Measurements from ENCODE around the gene CSF1. TPM values are rescaled to one million over a fixed set of nuclear protein-coding genes. Genes with fewer than 3 reads are reported as not detected.

Gene CSF1
- total and polyA plus RNA-seq, 2 of the 13 experiments (the other 11 are each of a cell fraction or from before 2014, with no cell fraction given) = 4.6 to 13.3 TPM

GRCh38 chr1:109892561-109893368 lies 17.9 kb upstream of the CSF1 start:
- no peak for ATAC-seq
- peak overlapping the region in 1 of 3 experiments; percentile 22; a peak in 1 of 6 replicates for H3K4me3 ChIP-seq (replicated peaks in 1 of 3; ENCODE audit: insufficient read depth in 1 of 3, low read depth in 2 of 3, low read length in 3 of 3)
- no peak overlapping the region for H3K9ac ChIP-seq (ENCODE audit: insufficient read depth, low read depth, low read length)
- intact Hi-C loops (cut with micrococcal nuclease; ENCODE audit: unreplicated experiment) = no loop called here
- WGBS (ENCODE audit: low lambda C conversion rate) = 56% methylated on average over 10 of the region's 10 CpGs
- in situ Hi-C loops (cut with HindIII; ENCODE audit: extremely low pct_ligation_motif_present, low pct_unique_long_range_greater_than_20kb) = no loop called here
- BruUV-seq (replicated peaks) = no TSS peak
- peaks cover 0 to 5% of the 10 kb centered on the region in 2 experiments; a peak in 1 of 5 replicates for H3K27me3 ChIP-seq (ENCODE audit: control insufficient read depth in 1 of 2, insufficient read depth in 2 of 2, low read length in 2 of 2)
- H3K4me1 ChIP-seq (ENCODE audit: insufficient read depth, low read length) = peaks cover 77% of the 10 kb centered on the region
- no peaks in the 10 kb centered on the region for H3K9me3 ChIP-seq (ENCODE audit: low read length)
- DNase-seq (ENCODE audit: low spot score) = no peak
- H2AFZ ChIP-seq (ENCODE audit: low read length) = no peak overlapping the region
- ChIA-PET CTCF (ENCODE audit: low intra/inter-chr PET ratio, low total read pairs) (no interaction called here), POLR2A (interaction anchor here (1.2 to 2.5 kb wide), 5 partner anchors 9 to 129 kb away, joined by 4 to 7 read pairs (median 4); partner anchors contain the start of gene EPS8L3)
- no peaks in the 10 kb centered on the region for H3K79me2 ChIP-seq (ENCODE audit: insufficient read depth, low read length)
- no peak for FAIRE-seq
- no peaks in the 10 kb centered on the region for H3K36me3 ChIP-seq (replicated peaks in 1 of 2; ENCODE audit: control insufficient read depth in 1 of 2, insufficient read depth in 2 of 2, low read length in 2 of 2)
- H3K27ac ChIP-seq (ENCODE audit: extremely low read length, insufficient read depth, low read length) = no peak overlapping the region
- no peaks in the 10 kb centered on the region for H4K20me1 ChIP-seq (ENCODE audit: insufficient read depth, low read length)
- H3K4me2 ChIP-seq (ENCODE audit: low read depth, low read length) = peak overlapping the region; percentile 31; the same call in 1 of the 2 replicates
- TF ChIP-seq PBX2 (CRISPR knock-in tag; IDR thresholded peaks at IDR 0.05) (no peak), ZHX1 (CRISPR knock-in tag; IDR thresholded peaks at IDR 0.05; ENCODE audit: low read depth) (no peak), ELF1 (CRISPR knock-in tag; IDR thresholded peaks at IDR 0.05) (peak; percentile 43; the same call in 1 of the 2 replicates), AKNA (CRISPR knock-in tag; IDR thresholded peaks at IDR 0.05; ENCODE audit: borderline replicate concordance) (no peak), HNRNPUL1 (IDR thresholded peaks at IDR 0.05; ENCODE audit: low read depth, low read length) (no peak), KLF13 (CRISPR knock-in tag; IDR thresholded peaks at IDR 0.05) (no peak), RFX1 (IDR thresholded peaks at IDR 0.05) (no peak), ATF5 (CRISPR knock-in tag; IDR thresholded peaks at IDR 0.05; ENCODE audit: low read depth) (no peak)
- TF ChIP-seq, protein P1, sequence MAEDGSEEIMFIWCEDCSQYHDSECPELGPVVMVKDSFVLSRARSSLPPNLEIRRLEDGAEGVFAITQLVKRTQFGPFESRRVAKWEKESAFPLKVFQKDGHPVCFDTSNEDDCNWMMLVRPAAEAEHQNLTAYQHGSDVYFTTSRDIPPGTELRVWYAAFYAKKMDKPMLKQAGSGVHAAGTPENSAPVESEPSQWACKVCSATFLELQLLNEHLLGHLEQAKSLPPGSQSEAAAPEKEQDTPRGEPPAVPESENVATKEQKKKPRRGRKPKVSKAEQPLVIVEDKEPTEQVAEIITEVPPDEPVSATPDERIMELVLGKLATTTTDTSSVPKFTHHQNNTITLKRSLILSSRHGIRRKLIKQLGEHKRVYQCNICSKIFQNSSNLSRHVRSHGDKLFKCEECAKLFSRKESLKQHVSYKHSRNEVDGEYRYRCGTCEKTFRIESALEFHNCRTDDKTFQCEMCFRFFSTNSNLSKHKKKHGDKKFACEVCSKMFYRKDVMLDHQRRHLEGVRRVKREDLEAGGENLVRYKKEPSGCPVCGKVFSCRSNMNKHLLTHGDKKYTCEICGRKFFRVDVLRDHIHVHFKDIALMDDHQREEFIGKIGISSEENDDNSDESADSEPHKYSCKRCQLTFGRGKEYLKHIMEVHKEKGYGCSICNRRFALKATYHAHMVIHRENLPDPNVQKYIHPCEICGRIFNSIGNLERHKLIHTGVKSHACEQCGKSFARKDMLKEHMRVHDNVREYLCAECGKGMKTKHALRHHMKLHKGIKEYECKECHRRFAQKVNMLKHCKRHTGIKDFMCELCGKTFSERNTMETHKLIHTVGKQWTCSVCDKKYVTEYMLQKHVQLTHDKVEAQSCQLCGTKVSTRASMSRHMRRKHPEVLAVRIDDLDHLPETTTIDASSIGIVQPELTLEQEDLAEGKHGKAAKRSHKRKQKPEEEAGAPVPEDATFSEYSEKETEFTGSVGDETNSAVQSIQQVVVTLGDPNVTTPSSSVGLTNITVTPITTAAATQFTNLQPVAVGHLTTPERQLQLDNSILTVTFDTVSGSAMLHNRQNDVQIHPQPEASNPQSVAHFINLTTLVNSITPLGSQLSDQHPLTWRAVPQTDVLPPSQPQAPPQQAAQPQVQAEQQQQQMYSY (CRISPR knock-in tag; IDR thresholded peaks at IDR 0.05) = no peak

Measured in HepG2 (cell line).